ENCODE data around the gene NACC2. TPM values are rescaled to one million over a fixed set of nuclear protein-coding genes. Genes with fewer than 3 reads are reported as not detected.
A peak's percentile ranks its signal among the peaks of the same experiment; 100 is the strongest.

The NACC2 gene
- polyA plus RNA-seq, 1 donor from 2014 or later = 0.78 TPM

DNA sequence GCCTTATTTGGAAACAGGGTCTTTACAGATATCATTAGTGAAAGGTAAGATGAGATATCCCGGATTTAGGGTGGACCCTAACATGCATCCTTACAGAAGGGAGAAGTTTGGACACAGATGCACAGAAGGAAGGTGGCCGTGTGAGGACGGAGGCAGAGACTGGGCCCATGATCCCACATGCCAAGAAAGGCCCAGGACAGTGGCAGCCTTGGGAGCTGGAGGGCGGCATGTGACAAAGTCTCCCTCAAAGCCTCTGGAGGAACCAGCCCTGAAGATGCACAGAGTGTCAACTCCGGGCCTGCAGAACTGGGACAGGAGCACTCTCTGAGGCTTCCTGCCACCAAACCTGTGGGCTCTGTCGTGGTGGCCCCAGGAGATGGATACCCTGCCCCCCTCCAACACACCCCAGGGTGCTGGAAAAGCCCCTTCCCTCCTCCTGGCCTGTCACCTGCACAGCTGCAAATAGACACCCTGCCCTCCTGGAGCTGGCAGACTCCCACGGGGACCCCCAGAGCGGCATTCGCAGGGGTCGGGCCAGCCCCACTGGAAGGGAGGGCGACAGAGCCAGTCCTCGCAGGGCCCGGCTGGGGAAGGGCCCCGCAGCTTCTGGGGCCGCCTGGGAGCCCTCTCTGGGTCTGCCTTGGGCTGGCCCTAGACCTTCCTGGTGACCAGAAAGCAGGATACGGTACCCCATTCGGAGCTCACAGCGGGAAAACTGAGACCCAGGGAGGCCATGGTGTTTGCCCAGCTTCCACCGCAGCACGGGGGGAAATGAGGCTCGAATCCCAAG lies 7.9 kb downstream of the NACC2 start:
- no peak overlapping the region for H3K27ac Mint-ChIP-seq
- H3K4me3 Mint-ChIP-seq = no peak overlapping the region
- H3K4me1 Mint-ChIP-seq = peaks cover 0 to 5% (median 0%) of the 10 kb centered on the region in 3 donors
- H3K27me3 Mint-ChIP-seq = peaks cover 18% of the 10 kb centered on the region
- H3K36me3 Mint-ChIP-seq = no peaks in the 10 kb centered on the region
- H3K9me3 Mint-ChIP-seq = no peaks in the 10 kb centered on the region

DNA sequence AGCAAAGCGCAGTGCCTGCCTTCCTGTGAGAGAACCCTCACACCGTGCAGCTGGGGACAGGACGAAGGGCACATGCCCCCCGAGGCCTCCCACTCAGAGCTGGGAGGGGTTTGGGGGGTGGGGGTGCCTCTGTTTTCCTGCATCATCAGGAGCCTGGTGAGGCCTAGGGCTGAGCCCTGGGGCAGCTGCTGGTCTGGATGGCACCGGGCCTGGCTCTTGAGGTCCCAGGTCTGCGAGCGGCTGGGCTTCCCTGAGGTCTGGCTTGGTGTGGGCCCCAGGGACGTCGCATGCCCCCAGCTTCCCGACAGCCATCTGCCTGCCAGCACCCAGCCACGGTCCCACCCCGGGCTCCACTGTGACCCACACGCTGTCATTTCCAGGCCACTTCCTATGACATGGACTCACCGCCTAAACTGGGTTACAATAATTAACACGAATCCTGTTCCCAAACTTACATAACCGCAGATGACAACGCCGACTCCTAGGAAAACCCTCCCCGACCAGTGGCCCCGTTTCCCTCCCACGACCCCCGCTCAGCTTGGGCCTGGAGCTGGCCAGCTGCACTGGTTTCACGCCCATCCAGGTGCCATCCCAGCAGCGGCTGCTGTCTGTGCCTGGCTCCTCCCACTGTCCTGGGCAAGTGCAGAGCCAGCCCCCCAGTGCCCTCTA lies 8.7 kb downstream of the NACC2 start:
- Mint-ChIP-seq H3K27ac (no peak overlapping the region), H3K4me3 (peak overlapping the region in 1 of 4 donors; percentile 47)

DNA sequence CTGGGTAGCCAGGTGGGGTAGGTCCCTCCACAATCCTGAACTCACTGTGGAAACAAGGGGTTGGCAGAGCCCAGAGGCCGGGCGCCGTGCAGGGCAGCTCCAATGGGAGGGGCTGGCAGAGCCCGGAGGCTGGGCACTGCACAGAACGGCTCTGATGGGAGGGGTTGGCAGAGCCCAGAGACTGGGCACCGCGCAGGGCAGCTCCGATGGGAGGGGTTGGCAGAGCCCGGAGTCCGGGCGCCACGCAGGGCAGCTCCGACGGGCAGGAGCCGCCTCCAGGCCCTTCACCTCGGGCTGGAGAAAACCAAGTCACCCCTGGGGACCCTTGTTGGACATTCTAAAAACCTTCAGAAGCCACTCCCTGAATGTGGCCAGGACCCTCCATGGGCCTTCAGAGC lies 9.3 kb downstream of the NACC2 start:
- peaks cover 16% of the 10 kb centered on the region for H3K27me3 Mint-ChIP-seq
- H3K27ac Mint-ChIP-seq = no peak overlapping the region

More for the DNA sequence above, 8.7 kb downstream of the NACC2 start:
- Mint-ChIP-seq H3K36me3 (no peaks in the 10 kb centered on the region), H3K27me3 (peaks cover 16% of the 10 kb centered on the region), H3K9me3 (no peaks in the 10 kb centered on the region), H3K4me1 (peaks cover 0 to 5% (median 0%) of the 10 kb centered on the region in 3 donors)

DNA sequence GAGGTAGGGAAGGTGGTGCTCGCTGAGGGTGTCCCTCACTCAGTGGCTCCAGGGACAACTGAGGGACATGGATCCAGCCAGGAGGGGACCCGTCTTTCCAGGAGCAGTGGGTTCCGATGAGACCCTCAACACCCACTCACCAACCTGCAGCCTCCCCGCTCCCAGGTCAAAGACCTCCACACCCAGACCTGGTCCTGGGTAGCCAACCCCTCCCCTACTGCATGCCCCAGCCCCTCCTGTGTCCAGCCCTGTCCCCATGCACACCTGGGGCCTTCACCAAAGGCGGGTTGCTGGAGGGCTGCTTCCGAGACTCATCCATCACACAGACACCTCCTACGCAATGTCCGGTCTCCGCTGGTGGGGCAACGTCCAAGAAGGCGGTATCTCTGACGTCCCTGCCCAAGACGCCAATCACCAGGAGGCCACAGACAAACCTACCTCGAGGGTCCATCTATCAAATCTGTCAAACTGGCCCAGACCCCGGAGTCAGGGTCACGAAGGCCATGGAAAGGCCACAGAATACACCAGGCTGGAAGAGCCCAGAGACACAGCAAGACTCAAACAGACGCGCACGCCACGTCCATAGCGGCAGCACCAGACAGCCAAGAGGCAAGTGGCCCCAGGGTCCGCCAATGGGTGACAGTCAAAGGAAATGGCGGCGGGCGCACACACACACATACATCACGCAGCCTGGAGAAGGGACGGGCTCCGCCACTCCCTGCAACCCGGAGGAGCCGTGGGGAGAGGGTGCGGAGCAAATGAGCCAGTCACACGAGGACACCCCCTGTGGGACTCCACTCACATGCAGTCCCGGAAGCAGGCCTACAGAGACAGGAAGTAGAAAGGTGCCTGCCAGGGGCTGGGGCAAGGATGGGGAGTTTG lies 10.8 kb downstream of the NACC2 start:
- H3K27me3 Mint-ChIP-seq = peaks cover 16% of the 10 kb centered on the region
- H3K4me1 Mint-ChIP-seq = no peaks in the 10 kb centered on the region
- H3K27ac Mint-ChIP-seq = no peak overlapping the region
- H3K36me3 Mint-ChIP-seq = no peaks in the 10 kb centered on the region
- H3K9me3 Mint-ChIP-seq = no peaks in the 10 kb centered on the region
- H3K4me3 Mint-ChIP-seq = no peak overlapping the region

More for the DNA sequence above, 9.3 kb downstream of the NACC2 start:
- Mint-ChIP-seq H3K4me1 (peaks cover 0 to 5% (median 0%) of the 10 kb centered on the region in 3 donors), H3K9me3 (no peaks in the 10 kb centered on the region), H3K36me3 (no peaks in the 10 kb centered on the region), H3K4me3 (no peak overlapping the region)

DNA sequence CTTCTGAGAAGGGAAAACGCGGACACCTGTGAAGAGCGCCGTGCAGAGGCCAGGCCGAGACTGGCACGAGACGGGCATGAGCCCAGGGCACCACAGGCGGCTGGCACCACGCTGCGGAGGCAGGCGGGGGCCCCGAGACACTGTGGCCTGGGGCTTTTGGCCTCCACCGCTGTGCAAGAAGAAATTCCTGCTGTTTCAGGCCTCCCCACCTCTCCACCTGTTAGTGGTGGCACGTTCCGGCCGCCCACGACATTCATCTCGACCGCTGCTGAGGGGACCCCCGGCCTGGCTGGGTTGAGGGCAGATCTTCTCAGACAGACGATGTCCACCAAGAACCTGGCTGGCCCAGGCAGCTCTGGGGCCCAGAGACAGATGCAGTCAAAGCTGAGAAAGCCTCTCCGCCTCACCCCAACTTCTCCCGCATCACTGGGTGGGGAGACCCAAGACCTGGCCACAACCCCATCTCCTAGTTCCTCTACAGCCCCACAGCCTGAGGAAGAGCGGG lies 11.5 kb downstream of the NACC2 start:
- peaks cover 14% of the 10 kb centered on the region for H3K27me3 Mint-ChIP-seq
- no peaks in the 10 kb centered on the region for H3K4me1 Mint-ChIP-seq
- H3K9me3 Mint-ChIP-seq = no peaks in the 10 kb centered on the region
- H3K4me3 Mint-ChIP-seq = no peak overlapping the region
- H3K36me3 Mint-ChIP-seq = no peaks in the 10 kb centered on the region
- no peak overlapping the region for H3K27ac Mint-ChIP-seq

DNA sequence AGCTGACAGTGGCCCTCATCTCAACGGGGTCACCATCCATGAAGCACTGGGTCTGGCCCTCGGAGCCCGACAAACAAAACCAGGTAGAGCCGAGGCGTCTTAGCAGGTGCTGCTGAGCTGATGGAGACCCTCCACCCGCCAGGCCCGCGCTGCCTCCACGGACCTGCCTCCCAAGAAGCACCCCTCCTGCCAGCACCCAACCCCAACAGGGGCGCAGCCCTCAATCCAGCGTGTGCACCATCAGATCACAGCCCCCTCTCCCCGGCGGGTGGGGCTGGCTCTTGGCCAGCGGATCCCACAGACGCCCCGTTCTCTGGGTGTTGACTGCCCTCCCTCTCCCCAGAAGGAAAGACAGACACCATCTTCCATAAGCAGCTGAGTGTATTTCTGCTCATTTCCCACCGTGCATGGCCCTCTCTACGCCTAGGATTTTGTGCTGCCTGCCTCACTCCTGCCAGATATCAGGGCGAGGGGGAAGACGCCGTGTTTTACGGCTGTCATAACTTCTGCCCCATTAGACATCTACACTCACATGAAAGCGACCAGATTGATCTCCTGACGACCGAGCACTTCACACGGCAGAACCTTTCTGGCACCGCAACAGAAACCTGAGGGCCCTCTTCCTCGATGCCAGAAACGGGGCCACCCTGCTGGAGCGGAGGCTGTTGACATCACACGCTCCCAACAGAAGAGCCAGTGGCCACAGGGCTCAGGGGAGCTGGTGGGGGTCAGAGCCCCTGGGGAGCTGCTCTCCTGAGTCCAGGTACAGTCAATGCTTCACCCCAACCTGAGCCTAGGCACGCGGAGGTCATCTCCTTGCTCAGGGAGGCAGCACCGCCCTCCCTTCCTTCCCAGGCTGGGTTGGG lies 12.4 kb downstream of the NACC2 start:
- no peaks in the 10 kb centered on the region for H3K4me1 Mint-ChIP-seq
- H3K4me3 Mint-ChIP-seq = no peak overlapping the region
- peaks cover 8% of the 10 kb centered on the region for H3K27me3 Mint-ChIP-seq
- H3K27ac Mint-ChIP-seq = peak overlapping the region in 1 of 3 donors; percentile 51
- no peaks in the 10 kb centered on the region for H3K36me3 Mint-ChIP-seq
- H3K9me3 Mint-ChIP-seq = no peaks in the 10 kb centered on the region

DNA sequence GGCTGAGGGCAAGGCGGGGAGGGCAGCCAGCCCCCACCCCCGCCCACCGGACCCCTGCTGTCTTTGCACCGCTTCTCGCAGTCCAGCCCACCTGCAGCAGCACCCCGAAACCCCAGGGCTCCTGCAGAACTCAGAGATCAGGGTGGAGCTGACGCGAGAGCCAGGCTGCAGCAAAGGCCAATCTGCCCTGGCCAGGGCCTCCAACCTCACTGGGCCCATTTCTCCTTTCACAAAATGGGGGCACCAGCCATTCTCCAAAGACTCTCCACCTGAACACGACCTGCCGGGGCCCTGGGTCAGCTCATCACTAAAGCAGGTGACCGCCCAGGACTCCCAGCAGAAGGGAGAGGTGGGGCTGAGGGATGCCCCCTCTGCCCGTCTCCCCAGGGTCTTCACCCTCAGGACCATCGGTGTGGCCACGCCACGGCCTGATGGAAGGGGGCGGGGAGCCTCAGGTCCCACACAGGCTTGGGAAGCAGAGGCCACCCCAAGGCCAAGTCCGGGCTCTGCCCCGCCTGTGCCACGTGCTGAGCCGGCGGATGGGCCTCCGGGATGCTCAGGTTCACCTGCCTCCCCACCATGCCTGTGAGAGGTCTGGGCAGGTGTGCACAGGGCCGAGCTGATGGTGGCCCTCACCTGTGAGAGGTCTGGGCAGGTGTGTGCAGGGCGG lies 13.1 kb downstream of the NACC2 start:
- Mint-ChIP-seq H3K4me3 (no peak overlapping the region), H3K36me3 (no peaks in the 10 kb centered on the region), H3K27me3 (peaks cover 11% of the 10 kb centered on the region), H3K27ac (no peak overlapping the region), H3K4me1 (no peaks in the 10 kb centered on the region), H3K9me3 (no peaks in the 10 kb centered on the region)

DNA sequence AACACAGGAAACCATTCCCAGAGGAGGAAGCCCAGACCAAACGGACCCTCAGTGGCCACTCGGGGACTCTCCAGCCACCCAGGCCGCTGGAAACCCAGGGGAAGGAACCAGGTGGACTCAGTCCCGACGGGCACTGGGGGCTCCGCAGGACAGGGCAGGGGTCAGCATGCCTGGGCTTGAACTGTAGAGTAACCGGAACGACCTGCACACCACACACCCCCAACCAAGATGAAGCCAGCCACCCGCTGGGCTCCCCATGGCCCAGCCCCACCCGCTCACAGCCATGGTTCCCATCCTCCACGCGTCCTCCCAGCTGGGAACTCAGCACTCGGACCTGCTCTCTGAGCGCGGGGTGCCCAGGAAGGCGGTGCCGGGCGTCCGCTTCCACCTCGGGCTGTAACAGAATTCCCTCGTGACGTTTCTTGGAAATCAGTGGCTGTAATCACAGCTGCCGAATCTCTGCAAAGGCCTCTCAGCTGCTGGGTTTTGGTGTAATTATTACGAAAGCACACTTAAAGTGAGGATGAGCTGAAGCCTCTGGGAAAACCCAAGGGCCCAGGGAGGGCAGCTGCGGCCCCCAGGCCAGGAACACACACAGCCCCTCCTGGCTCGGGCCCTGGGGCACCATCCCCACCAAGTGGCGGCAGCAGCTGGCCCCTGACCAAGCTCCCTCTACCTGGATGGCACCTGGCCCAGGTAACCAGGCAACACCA lies 13.8 kb downstream of the NACC2 start:
- H3K4me3 Mint-ChIP-seq = no peak overlapping the region
- no peaks in the 10 kb centered on the region for H3K9me3 Mint-ChIP-seq
- H3K27me3 Mint-ChIP-seq = peaks cover 9% of the 10 kb centered on the region
- no peaks in the 10 kb centered on the region for H3K36me3 Mint-ChIP-seq
- H3K27ac Mint-ChIP-seq = no peak overlapping the region
- H3K4me1 Mint-ChIP-seq = peaks cover 2% of the 10 kb centered on the region in 3 donors

DNA sequence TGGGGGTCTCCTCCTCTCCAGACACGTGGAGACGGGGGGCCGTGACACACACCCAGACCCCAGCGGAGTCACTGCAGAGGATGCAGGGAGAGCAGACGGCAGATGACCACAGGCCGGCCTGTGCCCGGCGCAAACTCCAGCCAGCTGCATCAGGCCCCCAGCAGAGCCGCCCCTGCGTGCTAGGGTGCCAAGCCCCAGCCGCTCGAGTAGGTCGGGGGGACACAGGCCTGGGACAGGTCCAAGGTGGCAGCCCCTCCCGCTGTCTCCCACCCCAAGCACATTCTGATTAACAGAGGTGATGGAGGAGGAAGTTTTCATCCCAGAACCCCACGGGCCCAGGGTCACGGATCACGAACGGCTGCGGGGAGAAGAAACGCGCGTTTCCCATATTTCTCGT lies 14.4 kb downstream of the NACC2 start:
- no peak overlapping the region for H3K4me3 Mint-ChIP-seq
- H3K9me3 Mint-ChIP-seq = no peaks in the 10 kb centered on the region
- H3K27ac Mint-ChIP-seq = peak overlapping the region in 1 of 3 donors; percentile 63
- H3K27me3 Mint-ChIP-seq = peaks cover 14% of the 10 kb centered on the region
- H3K4me1 Mint-ChIP-seq = peaks cover 8% of the 10 kb centered on the region in 3 donors
- no peaks in the 10 kb centered on the region for H3K36me3 Mint-ChIP-seq

DNA sequence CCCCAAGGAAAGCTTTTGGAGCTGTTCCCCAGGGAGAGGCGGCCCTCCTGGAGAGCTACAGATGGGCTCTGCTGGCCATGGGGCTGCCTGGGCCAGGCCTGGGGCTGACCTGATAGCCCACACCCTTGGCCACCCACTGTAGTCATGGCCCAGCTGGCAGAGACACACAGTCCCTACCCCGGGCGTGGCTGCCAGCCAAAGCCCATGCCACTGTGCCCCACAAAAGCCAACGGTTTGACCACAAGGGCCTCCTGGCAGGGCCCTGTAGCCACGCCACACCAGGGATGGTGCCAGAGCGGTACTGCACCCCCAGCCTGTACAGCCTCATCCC lies 15.2 kb downstream of the NACC2 start:
- no peaks in the 10 kb centered on the region for H3K36me3 Mint-ChIP-seq
- H3K4me1 Mint-ChIP-seq = peaks cover 8% of the 10 kb centered on the region in 3 donors
- peaks cover 14% of the 10 kb centered on the region for H3K27me3 Mint-ChIP-seq
- no peak overlapping the region for H3K27ac Mint-ChIP-seq
- no peak overlapping the region for H3K4me3 Mint-ChIP-seq
- no peaks in the 10 kb centered on the region for H3K9me3 Mint-ChIP-seq

DNA sequence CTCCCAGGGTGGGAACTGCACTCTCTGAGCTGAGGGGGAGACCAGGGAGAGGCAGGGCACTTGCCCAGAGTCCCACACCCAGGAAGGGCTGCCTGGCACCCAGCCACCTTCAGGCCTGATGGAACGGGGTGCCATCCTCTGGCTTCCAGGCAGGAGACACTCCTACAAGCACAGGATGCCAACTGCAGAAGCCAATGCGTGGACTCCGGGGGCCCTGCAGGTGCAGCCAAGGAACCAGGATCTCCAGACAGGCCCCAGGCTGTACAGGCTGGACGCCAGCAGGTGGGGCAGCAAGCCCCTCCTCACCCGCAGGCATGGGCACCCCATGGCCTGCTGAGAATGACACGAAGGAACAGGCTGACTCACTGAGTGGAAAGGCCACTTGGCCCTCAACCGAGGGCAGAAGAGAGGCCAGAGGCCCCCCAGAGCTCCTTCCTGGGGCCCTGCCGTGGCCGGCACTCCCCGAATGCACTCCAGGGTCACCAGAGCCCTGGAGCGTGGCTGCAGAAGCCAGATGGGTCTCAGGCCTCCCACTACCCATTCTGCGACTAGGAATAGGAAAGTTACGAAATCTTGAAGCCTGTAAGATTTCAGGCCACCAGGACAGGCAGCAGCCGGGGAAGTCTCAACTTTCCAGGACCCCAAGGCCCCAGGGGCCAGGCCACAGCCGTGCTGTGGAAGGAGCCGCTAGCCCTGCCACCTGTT lies 15.7 kb downstream of the NACC2 start:
- H3K4me1 Mint-ChIP-seq = peaks cover 8 to 10% (median 8%) of the 10 kb centered on the region in 3 donors
- no peak overlapping the region for H3K27ac Mint-ChIP-seq
- peaks cover 12% of the 10 kb centered on the region for H3K27me3 Mint-ChIP-seq
- H3K9me3 Mint-ChIP-seq = no peaks in the 10 kb centered on the region
- H3K4me3 Mint-ChIP-seq = no peak overlapping the region
- no peaks in the 10 kb centered on the region for H3K36me3 Mint-ChIP-seq

DNA sequence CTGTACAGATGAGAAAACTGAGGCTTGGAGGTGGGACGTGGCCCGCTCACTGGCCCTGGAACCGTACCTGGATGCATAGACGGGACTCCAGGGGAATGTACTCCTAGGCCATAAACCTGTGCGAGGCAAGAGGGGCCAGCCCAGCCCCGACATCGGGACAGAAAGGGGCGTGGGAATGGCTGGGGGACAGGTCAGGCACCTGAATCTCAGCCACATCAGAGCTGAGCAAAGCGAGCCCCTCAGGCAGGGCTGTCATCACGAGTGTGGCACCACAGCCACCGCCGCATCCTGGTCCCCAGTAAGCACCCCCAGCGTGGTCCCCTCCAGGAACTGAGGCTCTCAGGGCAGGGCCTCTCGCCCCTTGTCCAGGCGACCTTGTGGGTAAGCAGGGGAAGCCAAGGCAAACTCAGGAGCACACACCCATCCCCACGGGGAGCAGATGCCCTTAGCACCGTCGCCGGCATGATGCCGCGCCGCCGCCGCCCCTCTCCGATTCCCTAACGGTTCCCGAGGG lies 16.5 kb downstream of the NACC2 start:
- no peaks in the 10 kb centered on the region for H3K36me3 Mint-ChIP-seq
- H3K4me3 Mint-ChIP-seq = no peak overlapping the region
- H3K27ac Mint-ChIP-seq = no peak overlapping the region
- peaks cover 12% of the 10 kb centered on the region for H3K27me3 Mint-ChIP-seq
- H3K9me3 Mint-ChIP-seq = no peaks in the 10 kb centered on the region
- peaks cover 8 to 10% (median 8%) of the 10 kb centered on the region in 3 donors for H3K4me1 Mint-ChIP-seq

DNA sequence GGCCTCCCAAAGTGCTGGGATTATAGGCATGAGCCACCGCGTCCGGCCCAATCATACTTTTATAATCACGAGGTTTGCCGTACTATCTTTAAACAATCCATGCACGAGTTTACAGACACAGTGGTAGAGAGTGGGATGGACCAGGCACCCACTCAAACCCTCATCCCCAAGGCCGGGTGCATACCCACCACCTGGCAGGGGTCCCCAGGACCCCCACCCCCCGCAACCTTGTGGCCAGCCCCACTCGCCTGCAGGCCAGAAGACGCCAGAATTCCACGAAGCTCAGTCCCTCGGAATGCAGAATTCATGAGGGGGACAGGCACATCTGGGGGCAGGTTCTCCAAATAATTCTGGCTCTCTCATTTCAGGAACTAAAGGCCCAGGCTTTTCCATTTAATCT lies 17.1 kb downstream of the NACC2 start:
- Mint-ChIP-seq H3K4me3 (no peak overlapping the region), H3K9me3 (no peaks in the 10 kb centered on the region), H3K27ac (no peak overlapping the region), H3K36me3 (no peaks in the 10 kb centered on the region), H3K4me1 (peaks cover 8 to 10% (median 8%) of the 10 kb centered on the region in 3 donors), H3K27me3 (peaks cover 12% of the 10 kb centered on the region)
